ENCODE data around the gene CYLD.

The CYLD gene

GRCh38 chr16:50814541-50814940, 72.7 kb downstream of the CYLD start:
- in situ Hi-C loops (cut with HindIII; ENCODE audit: low sequenced_read_pairs), result no loop called here

GRCh38 chr16:50815382-50815781, 73.5 kb downstream of the CYLD start:
- in situ Hi-C loops (cut with HindIII; ENCODE audit: low sequenced_read_pairs), result no loop called here

GRCh38 chr16:50816901-50817555, 75.1 kb downstream of the CYLD start:
- in situ Hi-C loops (cut with HindIII; ENCODE audit: low sequenced_read_pairs), result no loop called here

GRCh38 chr16:50818380-50818779, 76.5 kb downstream of the CYLD start:
- in situ Hi-C loops (cut with HindIII; ENCODE audit: low sequenced_read_pairs), result no loop called here

GRCh38 chr16:50819706-50820105, 77.8 kb downstream of the CYLD start:
- in situ Hi-C loops (cut with HindIII; ENCODE audit: low sequenced_read_pairs), result no loop called here

- in situ Hi-C loops (cut with HindIII; ENCODE audit: low sequenced_read_pairs), result no loop called here
Observed at GRCh38 chr16:50820225-50820624, 78.3 kb downstream of the CYLD start.

- in situ Hi-C loops (cut with HindIII; ENCODE audit: low sequenced_read_pairs), result no loop called here
Observed at GRCh38 chr16:50821586-50821985, 79.7 kb downstream of the CYLD start.

- in situ Hi-C loops (cut with HindIII; ENCODE audit: low sequenced_read_pairs), result no loop called here
Observed at GRCh38 chr16:50822671-50823070, 80.8 kb downstream of the CYLD start.

- in situ Hi-C loops (cut with HindIII; ENCODE audit: low sequenced_read_pairs), result no loop called here
Observed at GRCh38 chr16:50826797-50827316, 85.0 kb downstream of the CYLD start.

GRCh38 chr16:50828164-50828702, 86.3 kb downstream of the CYLD start:
- in situ Hi-C loops (cut with HindIII; ENCODE audit: low sequenced_read_pairs), result no loop called here

- in situ Hi-C loops (cut with HindIII; ENCODE audit: low sequenced_read_pairs), result no loop called here
Observed at GRCh38 chr16:50830698-50831097, 88.8 kb downstream of the CYLD start.

GRCh38 chr16:50831751-50832150, 89.9 kb downstream of the CYLD start:
- in situ Hi-C loops (cut with HindIII; ENCODE audit: low sequenced_read_pairs), result no loop called here

- in situ Hi-C loops (cut with HindIII; ENCODE audit: low sequenced_read_pairs), result no loop called here
Observed at GRCh38 chr16:50833929-50834328, 92.0 kb downstream of the CYLD start.

GRCh38 chr16:50834701-50835100, 92.8 kb downstream of the CYLD start:
- in situ Hi-C loops (cut with HindIII; ENCODE audit: low sequenced_read_pairs), result no loop called here

- in situ Hi-C loops (cut with HindIII; ENCODE audit: low sequenced_read_pairs), result no loop called here
Observed at GRCh38 chr16:50835358-50836060, 93.6 kb downstream of the CYLD start.

- in situ Hi-C loops (cut with HindIII; ENCODE audit: low sequenced_read_pairs), result no loop called here
Observed at GRCh38 chr16:50836121-50836621, 94.3 kb downstream of the CYLD start.

- in situ Hi-C loops (cut with HindIII; ENCODE audit: low sequenced_read_pairs), result no loop called here
Observed at GRCh38 chr16:50837324-50837723, 95.4 kb downstream of the CYLD start.

- in situ Hi-C loops (cut with HindIII; ENCODE audit: low sequenced_read_pairs), result no loop called here
Observed at GRCh38 chr16:50838165-50838564, 96.3 kb downstream of the CYLD start.

GRCh38 chr16:50838885-50839284, 97.0 kb downstream of the CYLD start:
- in situ Hi-C loops (cut with HindIII; ENCODE audit: low sequenced_read_pairs), result no loop called here

- in situ Hi-C loops (cut with HindIII; ENCODE audit: low sequenced_read_pairs), result no loop called here
Observed at GRCh38 chr16:50839356-50839755, 97.5 kb downstream of the CYLD start.

- in situ Hi-C loops (cut with HindIII; ENCODE audit: low sequenced_read_pairs), result no loop called here
Observed at GRCh38 chr16:50839920-50840729, 98.2 kb downstream of the CYLD start.
